Panc1 (cell line): Measurements from ENCODE around the gene CLCN6. TPM values are rescaled to one million over a fixed set of nuclear protein-coding genes. Genes with fewer than 3 reads are reported as not detected.

Experiments used
- ATAC-seq: fragments of 200-7000 bp; cut with Tn5 transposase; 2 replicates; pipeline ENCODE4 v1.9.1; 2020; ENCODE audit warnings: mild to moderate bottlenecking, moderate library complexity
- BruUV-seq: library from RNA; stranded (reverse); fragments of 400-500 nt; replicated peaks from 2 replicates; lab custom pipeline; 2021; lab: Mats Ljungman, UMichigan
- CTCF ChIA-PET: fragments of 300-600 bp; sonication (Branson Sonifier 250); formaldehyde crosslinking; loops from one replicate; lab custom pipeline; 2022; ENCODE audit warnings: antibody characterized with exemption; lab: Charles Lee
- POLR2A ChIA-PET: fragments of 300-600 bp; sonication (Branson Sonifier 250); formaldehyde crosslinking; loops from one replicate; lab custom pipeline; 2022; ENCODE audit warnings: antibody characterized with exemption; lab: Charles Lee
- DNase-seq: peaks from one replicate; pipeline ENCODE4 v3.0.0-alpha.2; 2010; ENCODE audit warnings: low read depth, low spot score
- H3K27ac ChIP-seq: 2 replicates; pipeline ENCODE4 v1.5.1; 2011; ENCODE audit warnings: mild to moderate bottlenecking, low read length, inconsistent platforms
- H3K27me3 ChIP-seq: fragments of 200-500 bp; sonication (Bioruptor generic); 2 replicates; pipeline ENCODE4 v1.6.0; 2014; ENCODE audit warnings: low read length, inconsistent platforms; ENCODE audit not compliant: control insufficient read depth, insufficient read depth
- H3K36me3 ChIP-seq: fragments of 200-500 bp; sonication (Bioruptor generic); 2 replicates; pipeline ENCODE4 v1.5.1; 2014; ENCODE audit warnings: inconsistent platforms, mild to moderate bottlenecking, low read length, moderate library complexity; ENCODE audit not compliant: control insufficient read depth, insufficient read depth
- H3K4me1 ChIP-seq: 2 replicates; pipeline ENCODE4 v1.5.1; 2011; ENCODE audit warnings: inconsistent platforms, mild to moderate bottlenecking, low read length, moderate library complexity; ENCODE audit not compliant: control insufficient read depth, insufficient read depth
- H3K4me3 ChIP-seq, 2 experiments: 2 replicates each; pipeline ENCODE4 v1.5.1; 2011 to 2012; ENCODE audit warnings: low read depth in 2 of 2, low read length in 2 of 2, mild to moderate bottlenecking in 2 of 2, inconsistent platforms in 1 of 2, moderate library complexity in 1 of 2
- H3K9me3 ChIP-seq: fragments of 200-500 bp; sonication (Bioruptor generic); 2 replicates; pipeline ENCODE4 v1.5.1; 2014; ENCODE audit warnings: low read depth, mild to moderate bottlenecking, inconsistent platforms, low read length, moderate library complexity; ENCODE audit not compliant: control insufficient read depth, insufficient read depth
- POLR2AphosphoS5 ChIP-seq: IDR thresholded peaks from 2 replicates; pipeline ENCODE4 v1.6.1; 2012; ENCODE audit warnings: mild to moderate bottlenecking, low read depth, low read length, moderate library complexity
- SIN3A ChIP-seq: IDR thresholded peaks from 2 replicates; pipeline ENCODE4 v1.6.1; 2012; ENCODE audit warnings: low read depth, mild to moderate bottlenecking, low read length, moderate library complexity, borderline replicate concordance; ENCODE audit not compliant: insufficient read depth
- TCF7L2 ChIP-seq: IDR thresholded peaks from 2 replicates; pipeline ENCODE4 v1.6.1; 2011; ENCODE audit warnings: mild to moderate bottlenecking, low read depth, low read length, inconsistent platforms
- in situ Hi-C: cut with HindIII; loops from 2 replicates; pipeline ENCODE4 v1.10.0; 2016; ENCODE audit warnings: low sequenced_read_pairs, low pct_unique_long_range_greater_than_20kb
- intact Hi-C: fragments of 100-400 bp; cut with micrococcal nuclease; formaldehyde crosslinking; loops from one replicate; pipeline ENCODE4 v1.10.0; 2022; ENCODE audit not compliant: unreplicated experiment
- total RNA-seq: library from RNA; stranded (reverse); gene quantifications from one replicate; pipeline ENCODE4 v1.2.1, GENCODE V29; 2021; ENCODE audit not compliant: unreplicated experiment
- TF ChIP-seq, protein P1 (sequence below), 2 experiments: IDR thresholded peaks; 2 replicates each; pipeline ENCODE4 v1.6.1; 2011 to 2012; ENCODE audit warnings: low read depth in 2 of 2, control low read depth in 1 of 2, low read length in 1 of 2, mild to moderate bottlenecking in 1 of 2, moderate library complexity in 1 of 2; ENCODE audit not compliant: insufficient read depth in 1 of 2
- TF ChIP-seq, protein P2 (sequence below): fragments of 450-650 bp; IDR thresholded peaks from 2 replicates; pipeline ENCODE4 v1.5.1; 2017; ENCODE audit warnings: mild to moderate bottlenecking

Gene CLCN6
- total RNA-seq, 1 experiment from 2014 or later, result 23.6 TPM

DNA sequence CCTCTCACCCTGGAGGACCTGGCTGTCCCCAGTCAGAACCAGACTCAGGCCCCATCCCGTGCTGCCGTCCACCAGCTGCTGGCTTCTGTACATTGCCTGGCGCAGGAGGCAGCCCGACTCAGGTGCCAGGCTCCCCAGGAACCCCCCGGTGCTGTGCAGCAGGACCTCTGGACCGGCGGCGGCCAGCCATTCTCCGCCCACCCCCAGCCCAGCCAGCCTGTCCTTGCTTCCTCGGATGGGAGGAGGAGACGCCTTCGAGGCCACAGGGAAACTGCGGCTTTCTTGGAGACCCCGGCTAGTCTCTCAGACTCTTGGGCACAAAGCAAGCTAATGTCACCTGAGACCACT lies 39.6 kb upstream of the CLCN6 start:
- Histone ChIP-seq H3K4me3 (no peak overlapping the region), H3K4me1 (no peaks in the 10 kb centered on the region), H3K9me3 (no peaks in the 10 kb centered on the region), H3K27me3 (no peaks in the 10 kb centered on the region), H3K27ac (no peak overlapping the region), H3K36me3 (no peaks in the 10 kb centered on the region)
- intact Hi-C loops (no loop called here), in situ Hi-C loops (no loop called here)
- no peak for TF ChIP-seq SIN3A
- no peak for TF ChIP-seq TCF7L2
- no peak for TF ChIP-seq POLR2AphosphoS5
- BruUV-seq, result no TSS peak
- no peak for DNase-seq
- ChIA-PET POLR2A (interaction anchor here (0.5 kb wide), 1 partner anchor 70 kb away, joined by 4 read pairs; no protein-coding TSS in a partner anchor), CTCF (no interaction called here)
- 0 out of 2 replicates have a peak, but pooled peaks have one; percentile 3 for ATAC-seq

DNA sequence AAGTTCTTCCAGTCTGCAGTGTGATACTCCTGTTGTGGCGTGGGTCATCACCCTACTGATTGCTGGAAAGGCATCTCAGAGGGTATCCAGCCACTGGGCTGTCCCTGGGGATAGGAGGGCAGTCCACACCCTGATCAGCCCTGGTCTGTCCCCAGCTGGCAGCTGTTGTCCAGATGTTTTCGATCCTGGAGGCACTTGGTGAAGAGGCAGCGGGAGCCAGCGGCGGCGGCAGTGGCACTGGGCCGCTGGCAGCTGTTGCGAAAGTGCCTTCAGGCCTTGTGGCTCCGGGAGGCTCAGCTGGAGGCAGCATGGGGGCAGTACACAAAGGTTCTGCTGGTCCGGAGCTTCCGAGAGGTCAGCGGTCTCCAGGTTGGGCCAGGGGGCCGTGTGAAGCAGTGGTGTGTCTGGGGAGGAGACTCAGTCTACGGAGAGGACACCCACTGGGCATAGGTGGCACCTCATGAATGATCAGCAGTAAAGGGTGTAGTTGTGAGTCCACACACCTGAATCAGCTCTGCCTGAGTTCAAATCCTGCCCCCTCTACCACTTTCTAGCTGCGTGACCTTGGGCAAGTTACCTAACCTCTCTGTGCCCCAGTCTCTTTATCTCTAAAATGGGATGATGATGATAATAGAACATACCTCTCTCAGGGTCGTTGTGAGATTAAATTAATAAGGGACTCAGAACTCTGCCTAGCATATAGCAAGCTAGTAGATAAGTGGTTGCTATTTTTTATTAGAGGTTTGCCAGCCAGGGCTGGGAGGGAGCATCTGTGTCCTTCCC lies 37.9 kb upstream of the CLCN6 start:
- in situ Hi-C loops, result no loop called here
- intact Hi-C loops, result no loop called here
- H3K9me3 ChIP-seq, result no peaks in the 10 kb centered on the region
- H3K27ac ChIP-seq, result no peak overlapping the region
- ATAC-seq, result no peak
- H3K4me1 ChIP-seq, result no peaks in the 10 kb centered on the region
- H3K36me3 ChIP-seq, result no peaks in the 10 kb centered on the region
- no peak overlapping the region for H3K4me3 ChIP-seq
- POLR2A ChIA-PET, result interaction anchor here (0.5 kb wide), 1 partner anchor 10 kb away, joined by 11 read pairs; no protein-coding TSS in a partner anchor
- TF ChIP-seq, protein P1, sequence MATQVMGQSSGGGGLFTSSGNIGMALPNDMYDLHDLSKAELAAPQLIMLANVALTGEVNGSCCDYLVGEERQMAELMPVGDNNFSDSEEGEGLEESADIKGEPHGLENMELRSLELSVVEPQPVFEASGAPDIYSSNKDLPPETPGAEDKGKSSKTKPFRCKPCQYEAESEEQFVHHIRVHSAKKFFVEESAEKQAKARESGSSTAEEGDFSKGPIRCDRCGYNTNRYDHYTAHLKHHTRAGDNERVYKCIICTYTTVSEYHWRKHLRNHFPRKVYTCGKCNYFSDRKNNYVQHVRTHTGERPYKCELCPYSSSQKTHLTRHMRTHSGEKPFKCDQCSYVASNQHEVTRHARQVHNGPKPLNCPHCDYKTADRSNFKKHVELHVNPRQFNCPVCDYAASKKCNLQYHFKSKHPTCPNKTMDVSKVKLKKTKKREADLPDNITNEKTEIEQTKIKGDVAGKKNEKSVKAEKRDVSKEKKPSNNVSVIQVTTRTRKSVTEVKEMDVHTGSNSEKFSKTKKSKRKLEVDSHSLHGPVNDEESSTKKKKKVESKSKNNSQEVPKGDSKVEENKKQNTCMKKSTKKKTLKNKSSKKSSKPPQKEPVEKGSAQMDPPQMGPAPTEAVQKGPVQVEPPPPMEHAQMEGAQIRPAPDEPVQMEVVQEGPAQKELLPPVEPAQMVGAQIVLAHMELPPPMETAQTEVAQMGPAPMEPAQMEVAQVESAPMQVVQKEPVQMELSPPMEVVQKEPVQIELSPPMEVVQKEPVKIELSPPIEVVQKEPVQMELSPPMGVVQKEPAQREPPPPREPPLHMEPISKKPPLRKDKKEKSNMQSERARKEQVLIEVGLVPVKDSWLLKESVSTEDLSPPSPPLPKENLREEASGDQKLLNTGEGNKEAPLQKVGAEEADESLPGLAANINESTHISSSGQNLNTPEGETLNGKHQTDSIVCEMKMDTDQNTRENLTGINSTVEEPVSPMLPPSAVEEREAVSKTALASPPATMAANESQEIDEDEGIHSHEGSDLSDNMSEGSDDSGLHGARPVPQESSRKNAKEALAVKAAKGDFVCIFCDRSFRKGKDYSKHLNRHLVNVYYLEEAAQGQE (IDR thresholded peaks at IDR 0.05; ENCODE audit: insufficient read depth in 1 of 2, low read depth in 2 of 2, low read length in 1 of 2), result no peak
- TF ChIP-seq POLR2AphosphoS5 (no peak), SIN3A (no peak), TCF7L2 (no peak)
- TF ChIP-seq, protein P2, sequence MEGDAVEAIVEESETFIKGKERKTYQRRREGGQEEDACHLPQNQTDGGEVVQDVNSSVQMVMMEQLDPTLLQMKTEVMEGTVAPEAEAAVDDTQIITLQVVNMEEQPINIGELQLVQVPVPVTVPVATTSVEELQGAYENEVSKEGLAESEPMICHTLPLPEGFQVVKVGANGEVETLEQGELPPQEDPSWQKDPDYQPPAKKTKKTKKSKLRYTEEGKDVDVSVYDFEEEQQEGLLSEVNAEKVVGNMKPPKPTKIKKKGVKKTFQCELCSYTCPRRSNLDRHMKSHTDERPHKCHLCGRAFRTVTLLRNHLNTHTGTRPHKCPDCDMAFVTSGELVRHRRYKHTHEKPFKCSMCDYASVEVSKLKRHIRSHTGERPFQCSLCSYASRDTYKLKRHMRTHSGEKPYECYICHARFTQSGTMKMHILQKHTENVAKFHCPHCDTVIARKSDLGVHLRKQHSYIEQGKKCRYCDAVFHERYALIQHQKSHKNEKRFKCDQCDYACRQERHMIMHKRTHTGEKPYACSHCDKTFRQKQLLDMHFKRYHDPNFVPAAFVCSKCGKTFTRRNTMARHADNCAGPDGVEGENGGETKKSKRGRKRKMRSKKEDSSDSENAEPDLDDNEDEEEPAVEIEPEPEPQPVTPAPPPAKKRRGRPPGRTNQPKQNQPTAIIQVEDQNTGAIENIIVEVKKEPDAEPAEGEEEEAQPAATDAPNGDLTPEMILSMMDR, result no peak
- no TSS peak for BruUV-seq
- no peak for DNase-seq
- no peaks in the 10 kb centered on the region for H3K27me3 ChIP-seq
- CTCF ChIA-PET, result no interaction called here

DNA sequence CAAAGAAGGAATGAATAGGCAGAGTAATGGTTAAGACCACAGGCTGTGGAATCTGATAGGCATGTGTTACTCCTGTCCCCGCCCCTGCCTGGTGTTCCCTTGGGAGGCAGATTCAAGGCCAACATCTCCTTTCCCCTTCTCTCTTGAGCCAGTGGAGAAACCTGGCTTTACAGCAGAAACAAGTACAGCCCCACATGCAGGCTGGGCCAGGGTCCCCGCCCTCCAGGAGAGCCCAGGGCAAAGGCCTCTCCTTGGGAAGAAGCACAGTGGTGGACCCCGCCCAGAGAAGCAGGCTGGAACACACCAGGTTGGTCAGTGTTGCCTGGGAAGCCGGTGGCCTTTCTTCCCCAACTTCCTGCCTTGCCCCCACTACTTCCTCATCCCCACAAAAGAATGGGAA lies 37.2 kb upstream of the CLCN6 start:
- in situ Hi-C loops, result no loop called here
- TF ChIP-seq, protein P2, result no peak
- TF ChIP-seq POLR2AphosphoS5 (no peak), SIN3A (no peak), TCF7L2 (no peak)
- TF ChIP-seq, protein P1 (IDR thresholded peaks at IDR 0.05; ENCODE audit: insufficient read depth in 1 of 2, low read depth in 2 of 2, low read length in 1 of 2), result no peak
- ATAC-seq (no peak), DNase-seq (no peak)
- Histone ChIP-seq H3K4me1 (no peaks in the 10 kb centered on the region), H3K4me3 (no peak overlapping the region), H3K27me3 (no peaks in the 10 kb centered on the region), H3K27ac (no peak overlapping the region), H3K9me3 (no peaks in the 10 kb centered on the region), H3K36me3 (no peaks in the 10 kb centered on the region)
- intact Hi-C loops, result no loop called here
- ChIA-PET CTCF (no interaction called here), POLR2A (no interaction called here)
- BruUV-seq, result no TSS peak
